ENCODE data around the gene RAMP1. TPM values are rescaled to one million over a fixed set of nuclear protein-coding genes. Genes with fewer than 3 reads are reported as not detected.

Gene RAMP1
- total and polyA plus RNA-seq, 2 of the 4 experiments (the other 2 are of a cell fraction), result 15.8 to 77.1 TPM

DNA sequence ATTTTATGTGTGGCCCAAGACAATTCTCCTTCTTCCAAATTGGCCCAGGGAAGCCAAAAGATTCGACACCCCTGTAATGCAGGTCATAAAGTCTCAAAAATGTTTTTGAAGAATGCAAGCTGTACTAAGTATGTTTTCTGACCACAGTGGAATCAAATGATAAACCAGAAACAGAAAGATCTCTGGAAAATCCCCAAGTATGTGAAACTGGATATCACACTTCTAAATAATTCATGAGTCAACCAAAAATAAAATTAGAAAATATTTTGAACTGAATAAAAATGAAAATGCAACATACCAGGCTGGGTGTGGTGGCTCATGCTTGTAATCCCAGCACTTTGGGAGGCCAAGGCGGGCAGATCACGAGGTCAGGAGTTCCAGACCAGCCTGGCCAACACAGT is 73.3 kb downstream of the RAMP1 start:
- TF ChIP-seq, protein P1, sequence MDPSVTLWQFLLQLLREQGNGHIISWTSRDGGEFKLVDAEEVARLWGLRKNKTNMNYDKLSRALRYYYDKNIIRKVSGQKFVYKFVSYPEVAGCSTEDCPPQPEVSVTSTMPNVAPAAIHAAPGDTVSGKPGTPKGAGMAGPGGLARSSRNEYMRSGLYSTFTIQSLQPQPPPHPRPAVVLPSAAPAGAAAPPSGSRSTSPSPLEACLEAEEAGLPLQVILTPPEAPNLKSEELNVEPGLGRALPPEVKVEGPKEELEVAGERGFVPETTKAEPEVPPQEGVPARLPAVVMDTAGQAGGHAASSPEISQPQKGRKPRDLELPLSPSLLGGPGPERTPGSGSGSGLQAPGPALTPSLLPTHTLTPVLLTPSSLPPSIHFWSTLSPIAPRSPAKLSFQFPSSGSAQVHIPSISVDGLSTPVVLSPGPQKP (IDR thresholded peaks at IDR 0.05; ENCODE audit: borderline replicate concordance, low read depth, low read length), result no peak
- TF ChIP-seq RCOR1 (IDR thresholded peaks at IDR 0.05; ENCODE audit: insufficient replicate concordance, low read length) (no peak), MAFK (IDR thresholded peaks at IDR 0.05; ENCODE audit: low read depth, low read length) (peak; percentile 29; the same call in 1 of the 2 replicates), NFE2L2 (IDR thresholded peaks at IDR 0.05; ENCODE audit: low read depth, low read length) (no peak)
- TF ChIP-seq, protein P2, sequence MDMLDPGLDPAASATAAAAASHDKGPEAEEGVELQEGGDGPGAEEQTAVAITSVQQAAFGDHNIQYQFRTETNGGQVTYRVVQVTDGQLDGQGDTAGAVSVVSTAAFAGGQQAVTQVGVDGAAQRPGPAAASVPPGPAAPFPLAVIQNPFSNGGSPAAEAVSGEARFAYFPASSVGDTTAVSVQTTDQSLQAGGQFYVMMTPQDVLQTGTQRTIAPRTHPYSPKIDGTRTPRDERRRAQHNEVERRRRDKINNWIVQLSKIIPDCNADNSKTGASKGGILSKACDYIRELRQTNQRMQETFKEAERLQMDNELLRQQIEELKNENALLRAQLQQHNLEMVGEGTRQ (IDR thresholded peaks at IDR 0.05; ENCODE audit: low read depth, low read length), result no peak

More for the DNA sequence above, 73.3 kb downstream of the RAMP1 start:
- in situ Hi-C loops (cut with MboI; ENCODE audit: low sequenced_read_pairs), result no loop called here
- peaks cover 8% of the 10 kb centered on the region for H4K20me1 ChIP-seq (ENCODE audit: insufficient read depth, low read length)
- no peak overlapping the region for H3K27ac ChIP-seq (ENCODE audit: insufficient read depth, low read length)
- peaks cover 20% of the 10 kb centered on the region for H3K4me1 ChIP-seq (ENCODE audit: control insufficient read depth, insufficient read depth, low read length)
- H3K4ac ChIP-seq (ENCODE audit: low read depth, low read length), result no peak overlapping the region
- POLR2A ChIA-PET (ENCODE audit: unreplicated experiment), result interaction anchor here (0.6 kb wide), 1 partner anchor 58 kb away, joined by 5 read pairs; no protein-coding TSS in a partner anchor
- dilution Hi-C loops (cut with HindIII; ENCODE audit: low sequenced_read_pairs, unreplicated experiment), result no loop called here
- no peak overlapping the region for H2BK120ac ChIP-seq (ENCODE audit: low read depth, low read length)
- no peak overlapping the region for H3K18ac ChIP-seq (ENCODE audit: low read depth, low read length)
- ATAC-seq (ENCODE audit: low read depth), result peak; percentile 75
- no peaks in the 10 kb centered on the region for H3K79me1 ChIP-seq (ENCODE audit: low read depth in 1 of 2, low read length in 2 of 2)
- H2BK5ac ChIP-seq (ENCODE audit: low read depth, low read length, poor library complexity, severe bottlenecking), result peak overlapping the region; percentile 7
- intact Hi-C loops (cut with micrococcal nuclease), result loop anchor here (5.0 kb wide), 1 partner anchor 65 kb away; no protein-coding TSS in a partner anchor
- H3K23ac ChIP-seq (ENCODE audit: low read depth, low read length), result no peak overlapping the region
- no peaks in the 10 kb centered on the region for H3K36me3 ChIP-seq (ENCODE audit: control insufficient read depth, insufficient read depth, low read length)
- no peak overlapping the region for H3K9ac ChIP-seq (ENCODE audit: low read depth, low read length)
- no peak overlapping the region for H3K4me2 ChIP-seq (ENCODE audit: low read depth, low read length)
- CTCF ChIA-PET, result no interaction called here
- no peak overlapping the region for H2AK5ac ChIP-seq (ENCODE audit: low read depth, low read length)
- no peak overlapping the region for H3K4me3 ChIP-seq (ENCODE audit: insufficient read depth, low read depth, low read length)
- DNase-seq, result peak; percentile 90
- H3K9me1 ChIP-seq (ENCODE audit: insufficient read depth, low read length), result peaks cover 13% of the 10 kb centered on the region
- no peak overlapping the region for H4K91ac ChIP-seq (ENCODE audit: insufficient read depth, low read depth, low read length)
- H2AK9ac ChIP-seq (replicated peaks; ENCODE audit: low read depth, low read length, poor library complexity), result no peak overlapping the region
- WGBS, 2 experiments (ENCODE audit: extremely low coverage in 2 of 2, insufficient read length in 1 of 2), result 60% methylated on average over 1 of the region's 3 CpGs; no CpG with 5 or more reads in 1 of the 2 experiments
- no peak overlapping the region for H3K56ac ChIP-seq (ENCODE audit: extremely low read depth, insufficient read depth, low read length)
- H3K9me3 ChIP-seq (ENCODE audit: control insufficient read depth, insufficient read depth, low read length), result no peaks in the 10 kb centered on the region
- H3K14ac ChIP-seq (replicated peaks; ENCODE audit: low read depth, low read length), result no peak overlapping the region
- no peak overlapping the region for H4K5ac ChIP-seq (ENCODE audit: low read depth, low read length)
- H2AFZ ChIP-seq (replicated peaks; ENCODE audit: low read length, poor library complexity), result no peak overlapping the region
- H3K27me3 ChIP-seq (ENCODE audit: control insufficient read depth, insufficient read depth, low read length), result no peaks in the 10 kb centered on the region
- no peak overlapping the region for H4K8ac ChIP-seq (ENCODE audit: low read depth in 2 of 2, low read length in 2 of 2)
- BruUV-seq (replicated peaks), result no TSS peak
- H2BK15ac ChIP-seq (ENCODE audit: low read depth, low read length), result no peak overlapping the region
- H2BK20ac ChIP-seq (ENCODE audit: low read depth, low read length), result no peak overlapping the region
